Stimulated activated CD4-positive, alpha-beta T cell treated with anti-CD3 and anti-CD28 coated beads, Interleukin-2, amount 100 ng/mL, for 24 hours (primary cell): Measurements from ENCODE around the gene ASCC1.
"Not testable (repeated sequence)": the region's sequence is repeated elsewhere in the genome, so short reads cannot be mapped to it uniquely, and the experiment has no call there.

Experiments
- DNase-seq, 2 donors: peaks; one replicate each; pipeline ENCODE4 v3.0.0-alpha.2; 2020

Gene ASCC1

GRCh38 chr10:72167118-72167517 lies 49.0 kb downstream of the ASCC1 start:
- no peak for DNase-seq

- no peak for DNase-seq
These were observed 51.5 kb downstream of the ASCC1 start for GRCh38 chr10:72164617-72165016.

GRCh38 chr10:72162978-72163377 lies 53.1 kb downstream of the ASCC1 start:
- DNase-seq: peak in 1 of 2 donors; percentile 4

- DNase-seq: no peak
These were observed 57.9 kb downstream of the ASCC1 start for GRCh38 chr10:72158176-72158575.

GRCh38 chr10:72156223-72156622 lies 59.9 kb downstream of the ASCC1 start:
- DNase-seq: no peak

- no peak for DNase-seq
These were observed 63.8 kb downstream of the ASCC1 start for GRCh38 chr10:72152286-72152685.

GRCh38 chr10:72150746-72151478 lies 65.2 kb downstream of the ASCC1 start:
- not testable (repeated sequence) for DNase-seq

- not testable (repeated sequence) for DNase-seq
These were observed 68.8 kb downstream of the ASCC1 start for GRCh38 chr10:72147324-72147584.

GRCh38 chr10:72146559-72147323 lies 69.3 kb downstream of the ASCC1 start:
- no peak for DNase-seq

GRCh38 chr10:72146071-72146470 lies 70.0 kb downstream of the ASCC1 start:
- no peak for DNase-seq

- DNase-seq: no peak
These were observed 70.4 kb downstream of the ASCC1 start for GRCh38 chr10:72145657-72146056.

GRCh38 chr10:72140850-72141249 lies 75.2 kb downstream of the ASCC1 start:
- no peak for DNase-seq

- no peak for DNase-seq
These were observed 75.9 kb downstream of the ASCC1 start for GRCh38 chr10:72140174-72140573.

- no peak for DNase-seq
These were observed 78.5 kb downstream of the ASCC1 start for GRCh38 chr10:72137583-72137982.

- not testable (repeated sequence) for DNase-seq
These were observed 79.9 kb downstream of the ASCC1 start for GRCh38 chr10:72136225-72136624.

- DNase-seq: no peak
These were observed 81.0 kb downstream of the ASCC1 start for GRCh38 chr10:72134785-72135767.

GRCh38 chr10:72133517-72133916 lies 82.6 kb downstream of the ASCC1 start:
- DNase-seq: no peak

- no peak for DNase-seq
These were observed 83.2 kb downstream of the ASCC1 start for GRCh38 chr10:72132854-72133253.

- DNase-seq: no peak
These were observed 88.5 kb downstream of the ASCC1 start for GRCh38 chr10:72127571-72127970.

GRCh38 chr10:72126872-72127232 lies 89.2 kb downstream of the ASCC1 start:
- no peak for DNase-seq

- DNase-seq: no peak
These were observed 89.7 kb downstream of the ASCC1 start for GRCh38 chr10:72126184-72126871.

GRCh38 chr10:72124989-72125388 lies 91.1 kb downstream of the ASCC1 start:
- no peak for DNase-seq

- no peak for DNase-seq
These were observed 91.7 kb downstream of the ASCC1 start for GRCh38 chr10:72124381-72124780.
